Spleen (tissue), 11 donors: ENCODE measurements around the gene SMARCD2. TPM values are rescaled to one million over a fixed set of nuclear protein-coding genes. Genes with fewer than 3 reads are reported as not detected.
A peak's percentile ranks its signal among the peaks of the same experiment; 100 is the strongest.

Experiments used
- DNase-seq: peaks from one replicate; pipeline ENCODE4 v3.0.0-alpha.2; 2020
- H3K27ac ChIP-seq, 8 donors: fragments of 200-600 bp; sonication (generic) in 7 of 8; 1 replicate in 4 of 8; 2 replicates in 4 of 8; pipeline versions ENCODE4 v1.5.0 to v1.8.0; 2016 to 2021; ENCODE audit warnings: inconsistent platforms in 4 of 8, mild to moderate bottlenecking in 4 of 8, moderate library complexity in 1 of 8
- H3K27me3 ChIP-seq, 7 donors: fragments of 200-600 bp; sonication (generic) in 6 of 7; replicated peaks in 1 of 7; 1 replicate in 4 of 7; 2 replicates in 3 of 7; pipeline versions ENCODE4 v1.5.0 to v1.8.0; 2016 to 2021; ENCODE audit warnings: inconsistent platforms in 3 of 7, mild to moderate bottlenecking in 1 of 7
- H3K36me3 ChIP-seq, 6 donors: fragments of 200-600 bp; sonication (generic) in 5 of 6; 1 replicate in 4 of 6; 2 replicates in 2 of 6; pipeline versions ENCODE4 v1.5.0 to v1.8.0; 2016 to 2021; ENCODE audit warnings: inconsistent platforms in 2 of 6
- H3K4me1 ChIP-seq, 6 donors: fragments of 200-600 bp; sonication (generic) in 5 of 6; 1 replicate in 3 of 6; 2 replicates in 3 of 6; pipeline versions ENCODE4 v1.5.0 to v1.8.0; 2016 to 2021; ENCODE audit warnings: inconsistent platforms in 3 of 6
- H3K4me3 ChIP-seq, 8 donors: fragments of 200-600 bp; sonication (generic) in 7 of 8; 1 replicate in 4 of 8; 2 replicates in 4 of 8; pipeline versions ENCODE4 v1.5.0 to v1.8.0; 2016 to 2021; ENCODE audit warnings: inconsistent platforms in 4 of 8, mild to moderate bottlenecking in 4 of 8, moderate library complexity in 2 of 8
- H3K9me3 ChIP-seq, 8 donors: fragments of 200-600 bp; sonication (generic) in 7 of 8; 1 replicate in 4 of 8; 2 replicates in 4 of 8; pipeline versions ENCODE4 v1.5.0 to v1.8.0; 2016 to 2021; ENCODE audit warnings: inconsistent platforms in 4 of 8
- POLR2A ChIP-seq, 3 donors: fragments of 450-650 bp; IDR thresholded peaks; one replicate each; pipeline ENCODE4 v1.5.1; 2017; ENCODE audit warnings: antibody characterized with exemption in 3 of 3, mild to moderate bottlenecking in 1 of 3
- POLR2AphosphoS5 ChIP-seq, 3 donors: sonication (generic); formaldehyde crosslinking; IDR thresholded peaks; one replicate each; pipeline ENCODE4 v1.5.1; 2017; ENCODE audit warnings: antibody characterized with exemption in 3 of 3
- WGBS, 5 donors: extraction: QIAGEN DNeasy Blood & Tissue Kit in 3 of 5; methylation state at CpG; one replicate each; pipeline versions ENCODE4 v1.1.5 to v1.1.7; 2013 to 2018; 5-methylcytosine and 5-hydroxymethylcytosine counted together
- intact Hi-C: fragments of 100-400 bp; cut with DNase I; formaldehyde crosslinking; loops from one replicate; pipeline ENCODE4 v1.15.0; 2023; ENCODE audit warnings: low total_unique reads
- polyA plus RNA-seq, 3 donors: library from polyadenylated mRNA; stranded (reverse); fragments of 200-250 nt; gene quantifications; one replicate each; pipeline ENCODE4 v1.2.1, GENCODE V29; 2013
- total RNA-seq, 7 donors: library from RNA; depleted of rRNA in 3 of 7; stranded (reverse); fragments of >200 nt in 3 of 7; fragmentation: NEBNext Ultra II Directional in 4 of 7; extraction: Animal tissue kit (Norgen Biotek cat#: 25700) in 4 of 7; gene quantifications; one replicate each; pipeline versions ENCODE4 v1.1.0 to v1.2.1, GENCODE V29; 2016 to 2021
- TF ChIP-seq, protein P1 (sequence below), 11 experiments: fragments of 200-600 bp in 7 of 11; fragments of 450-650 bp in 4 of 11; sonication (generic) in 4 of 11; IDR thresholded peaks in 8 of 11; conservative IDR thresholded peaks in 3 of 11; 1 replicate in 7 of 11; 2 replicates in 4 of 11; pipeline versions ENCODE4 v1.4.0 to v1.8.0; 2016 to 2021; ENCODE audit warnings: antibody characterized with exemption in 11 of 11, inconsistent platforms in 4 of 11, mild to moderate bottlenecking in 1 of 11
- donor health status: healthy with polysubstance abuse.
- donor health status: DM: no; HTN: no; CAD: no; lungs with moderate emphysema.
- donor health status: DM: no; HTN: no; CAD: no.
- donor health status: Bipolar disorder and iron deficiency.
- donor health status: healthy.
- donor health status: DM: no; HTN: no; CAD: no.
- donor health status: DM: yes; HTN: yes; CAD: no.

The SMARCD2 gene
- total and polyA plus RNA-seq, 10 donors: 47.3 to 154 (median 88.6) TPM

GRCh38 chr17:63842173-63842539 lies 329 bp downstream of the SMARCD2 start:
- H3K27me3 ChIP-seq: peaks cover 0 to 7% (median 0%) of the 10 kb centered on the region in 7 donors
- peak overlapping the region; percentile 91 to 97 (median 97) for H3K27ac ChIP-seq
- no peak for TF ChIP-seq POLR2A (IDR thresholded peaks at IDR 0.05)
- intact Hi-C loops: no loop called here
- peaks cover 0 to 13% (median 3%) of the 10 kb centered on the region in 6 donors for H3K36me3 ChIP-seq
- 0 to 1% (median 0%) methylated on average over 13 to 36 of the region's 36 CpGs for WGBS, 5 donors
- H3K9me3 ChIP-seq: no peaks in the 10 kb centered on the region
- peak; percentile 92 for DNase-seq
- peaks cover 42 to 71% (median 58%) of the 10 kb centered on the region in 6 donors for H3K4me1 ChIP-seq
- peak overlapping the region; percentile 60 to 91 (median 84) for H3K4me3 ChIP-seq

- Histone ChIP-seq H3K4me3 (peak overlapping the region; percentile 60 to 91 (median 84)), H3K27ac (peak overlapping the region; percentile 91 to 97 (median 97)), H3K36me3 (peaks cover 0 to 19% (median 9%) of the 10 kb centered on the region in 6 donors), H3K9me3 (no peaks in the 10 kb centered on the region), H3K4me1 (peaks cover 42 to 77% (median 60%) of the 10 kb centered on the region in 6 donors), H3K27me3 (peaks cover 0 to 7% (median 0%) of the 10 kb centered on the region in 7 donors)
- DNase-seq: peak; percentile 88
- 3 to 8% (median 6%) methylated on average over 21 to 26 of the region's 26 CpGs for WGBS, 5 donors
- intact Hi-C loops: no loop called here
- TF ChIP-seq POLR2AphosphoS5 (IDR thresholded peaks at IDR 0.05): peak in 2 of 3 donors; percentile 22 to 50
- TF ChIP-seq, protein P1, sequence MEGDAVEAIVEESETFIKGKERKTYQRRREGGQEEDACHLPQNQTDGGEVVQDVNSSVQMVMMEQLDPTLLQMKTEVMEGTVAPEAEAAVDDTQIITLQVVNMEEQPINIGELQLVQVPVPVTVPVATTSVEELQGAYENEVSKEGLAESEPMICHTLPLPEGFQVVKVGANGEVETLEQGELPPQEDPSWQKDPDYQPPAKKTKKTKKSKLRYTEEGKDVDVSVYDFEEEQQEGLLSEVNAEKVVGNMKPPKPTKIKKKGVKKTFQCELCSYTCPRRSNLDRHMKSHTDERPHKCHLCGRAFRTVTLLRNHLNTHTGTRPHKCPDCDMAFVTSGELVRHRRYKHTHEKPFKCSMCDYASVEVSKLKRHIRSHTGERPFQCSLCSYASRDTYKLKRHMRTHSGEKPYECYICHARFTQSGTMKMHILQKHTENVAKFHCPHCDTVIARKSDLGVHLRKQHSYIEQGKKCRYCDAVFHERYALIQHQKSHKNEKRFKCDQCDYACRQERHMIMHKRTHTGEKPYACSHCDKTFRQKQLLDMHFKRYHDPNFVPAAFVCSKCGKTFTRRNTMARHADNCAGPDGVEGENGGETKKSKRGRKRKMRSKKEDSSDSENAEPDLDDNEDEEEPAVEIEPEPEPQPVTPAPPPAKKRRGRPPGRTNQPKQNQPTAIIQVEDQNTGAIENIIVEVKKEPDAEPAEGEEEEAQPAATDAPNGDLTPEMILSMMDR (IDR thresholded peaks at IDR 0.05 in 8 of 11, conservative IDR thresholded peaks at IDR 0.05 in 3 of 11): no peak
These were observed 924 bp downstream of the SMARCD2 start for GRCh38 chr17:63841350-63842172.

DNA sequence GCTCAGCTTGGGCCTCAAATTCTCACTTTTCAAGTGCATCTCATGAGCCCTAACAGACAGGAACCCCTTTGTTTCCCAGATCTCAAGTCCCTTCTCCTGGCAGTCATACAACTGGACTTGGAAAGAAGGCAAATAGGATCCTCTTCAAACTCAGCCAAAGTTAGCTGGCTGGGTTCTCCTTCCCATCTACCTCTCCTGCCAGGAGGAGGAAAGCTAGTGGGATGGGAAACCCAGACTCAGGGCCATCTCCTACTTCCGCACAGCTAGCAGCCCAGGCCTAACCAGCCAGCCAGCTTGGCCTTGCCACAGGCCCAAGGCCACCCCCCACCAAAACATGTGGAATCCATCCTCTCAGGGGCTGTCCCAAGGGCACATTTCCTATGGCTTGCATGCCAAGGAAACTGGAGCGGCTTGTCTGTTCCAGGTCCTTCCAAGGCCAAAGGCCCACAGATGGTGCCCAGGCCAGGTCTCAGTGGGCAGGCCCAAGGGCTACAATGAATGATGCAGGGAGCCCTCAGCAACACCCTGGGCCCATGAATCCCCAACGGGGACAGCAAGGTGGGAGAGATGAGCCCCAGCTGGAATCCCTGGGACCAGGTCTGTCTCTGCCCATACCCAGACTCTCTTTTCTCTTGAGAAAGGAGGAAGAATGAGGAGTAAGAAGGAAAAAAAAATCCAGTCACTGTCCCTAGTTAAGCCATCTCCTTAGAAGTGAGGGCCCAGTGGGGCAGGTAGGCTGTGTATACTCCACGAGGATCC lies 1.7 kb downstream of the SMARCD2 start:
- Histone ChIP-seq H3K27ac (peak overlapping the region; percentile 91 to 97 (median 97)), H3K36me3 (peaks cover 0 to 27% (median 15%) of the 10 kb centered on the region in 6 donors), H3K4me1 (peaks cover 42 to 85% (median 61%) of the 10 kb centered on the region in 6 donors), H3K9me3 (no peaks in the 10 kb centered on the region), H3K4me3 (peak overlapping the region; percentile 60 to 91 (median 84)), H3K27me3 (peaks cover 0 to 7% (median 0%) of the 10 kb centered on the region in 7 donors)
- peak; percentile 76 for DNase-seq
- WGBS, 5 donors: 39 to 62% (median 53%) methylated on average over 3 to 4 of the region's 4 CpGs
- intact Hi-C loops: no loop called here
- TF ChIP-seq POLR2AphosphoS5 (IDR thresholded peaks at IDR 0.05) (peak in 2 of 3 donors; percentile 37 to 73), POLR2A (IDR thresholded peaks at IDR 0.05) (no peak)
- TF ChIP-seq, protein P1 (IDR thresholded peaks at IDR 0.05 in 8 of 11, conservative IDR thresholded peaks at IDR 0.05 in 3 of 11): no peak

DNA sequence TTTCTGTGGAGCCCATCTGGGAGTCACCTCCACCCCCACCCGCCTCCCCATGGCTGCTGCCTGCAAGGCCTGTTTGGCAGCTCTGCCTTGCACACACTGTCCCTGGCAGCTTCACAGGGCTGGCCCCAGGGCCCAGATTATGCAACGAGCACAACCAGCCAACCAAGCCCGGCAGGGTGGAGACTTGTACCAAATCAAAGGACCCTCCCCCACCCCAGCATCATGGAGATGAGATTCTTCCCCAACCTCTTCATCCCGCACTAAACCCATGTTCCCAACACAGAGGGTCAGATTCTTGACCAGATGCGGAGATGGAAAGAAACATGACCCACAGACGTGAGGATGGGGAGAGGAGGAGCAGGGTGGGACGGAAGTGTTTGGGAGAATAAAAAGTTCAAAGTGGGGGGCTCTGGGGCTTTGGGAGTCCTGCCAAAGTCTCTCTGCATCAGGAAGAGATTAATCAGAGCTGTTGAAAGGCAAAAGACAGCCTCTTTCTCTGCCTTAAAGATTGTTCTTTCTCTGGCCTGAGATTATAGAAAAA lies 3.8 kb downstream of the SMARCD2 start:
- peaks cover 7 to 48% (median 34%) of the 10 kb centered on the region in 6 donors for H3K36me3 ChIP-seq
- DNase-seq: peak; percentile 75
- H3K27me3 ChIP-seq: peaks cover 0 to 7% (median 0%) of the 10 kb centered on the region in 7 donors
- H3K4me1 ChIP-seq: peaks cover 43 to 92% (median 65%) of the 10 kb centered on the region in 6 donors
- WGBS, 5 donors: 41 to 48% (median 42%) methylated on average over 6 to 7 of the region's 7 CpGs
- intact Hi-C loops: no loop called here
- H3K4me3 ChIP-seq: peak overlapping the region in 3 of 8 donors; percentile 15 to 91 (median 89)
- peak overlapping the region; percentile 57 to 97 (median 97) for H3K27ac ChIP-seq
- TF ChIP-seq, protein P1 (IDR thresholded peaks at IDR 0.05 in 8 of 11, conservative IDR thresholded peaks at IDR 0.05 in 3 of 11): no peak
- TF ChIP-seq POLR2A (IDR thresholded peaks at IDR 0.05) (peak in 1 of 3 donors; percentile 4), POLR2AphosphoS5 (IDR thresholded peaks at IDR 0.05) (peak; percentile 66 to 74 (median 73))
- no peaks in the 10 kb centered on the region for H3K9me3 ChIP-seq
